ENCODE data around the gene LILRB5. TPM values are rescaled to one million over a fixed set of nuclear protein-coding genes. Genes with fewer than 3 reads are reported as not detected.
"Not testable (repeated sequence)": the region's sequence is repeated elsewhere in the genome, so short reads cannot be mapped to it uniquely, and the experiment has no call there.

Gene LILRB5
- total and polyA plus RNA-seq, 4 experiments from 2014 or later, result 0.47 to 0.52 TPM; not detected in 2

GRCh38 chr19:54275951-54276350 is 18.9 kb upstream of the LILRB5 start:
- H3K9me3 Mint-ChIP-seq, result peaks cover 0 to 2% (median 0%) of the 10 kb centered on the region in 8 donors
- H3K27ac Mint-ChIP-seq, result no peak overlapping the region
- Histone ChIP-seq H3K27me3 (ENCODE audit: insufficient read depth, low read length) (no peaks in the 10 kb centered on the region), H3K4me1 (ENCODE audit: insufficient read depth, low read length) (no peaks in the 10 kb centered on the region), H3K36me3 (ENCODE audit: insufficient read depth, low read length) (no peaks in the 10 kb centered on the region), H3K4me3 (ENCODE audit: low read length in 2 of 2) (no peak overlapping the region), H3K27ac (ENCODE audit: low read depth, low read length) (no peak overlapping the region), H3K9me3 (ENCODE audit: control insufficient read depth in 1 of 2, low read length in 2 of 2) (no peaks in the 10 kb centered on the region)
- peaks cover 21 to 26% of the 10 kb centered on the region in 2 donors for H3K27me3 Mint-ChIP-seq
- POLR2A ChIA-PET (ENCODE audit: partially characterized antibody), result no interaction called here
- CTCF ChIA-PET (ENCODE audit: partially characterized antibody), result no interaction called here
- no peak for DNase-seq
- no peak overlapping the region for H3K4me3 Mint-ChIP-seq
- no peaks in the 10 kb centered on the region for H3K4me1 Mint-ChIP-seq
- no peaks in the 10 kb centered on the region for H3K36me3 Mint-ChIP-seq
- intact Hi-C loops (cut with micrococcal nuclease), result no loop called here

- POLR2A ChIA-PET (ENCODE audit: partially characterized antibody); H3K4me3 ChIP-seq (ENCODE audit: low read length in 2 of 2); H3K27ac ChIP-seq (ENCODE audit: low read depth, low read length); H3K9me3 Mint-ChIP-seq; CTCF ChIA-PET (ENCODE audit: partially characterized antibody); H3K36me3 ChIP-seq (ENCODE audit: insufficient read depth, low read length); H3K27ac Mint-ChIP-seq; DNase-seq; H3K4me3 Mint-ChIP-seq; H3K4me1 Mint-ChIP-seq; H3K4me1 ChIP-seq (ENCODE audit: insufficient read depth, low read length); H3K9me3 ChIP-seq (ENCODE audit: control insufficient read depth in 1 of 2, low read length in 2 of 2); H3K27me3 ChIP-seq (ENCODE audit: insufficient read depth, low read length); intact Hi-C loops (cut with micrococcal nuclease); H3K36me3 Mint-ChIP-seq: not testable (repeated sequence)
- H3K27me3 Mint-ChIP-seq, result peaks cover 18 to 22% of the 10 kb centered on the region in 2 donors
Observed at GRCh38 chr19:54274516-54274915, 17.4 kb upstream of the LILRB5 start.

- no peaks in the 10 kb centered on the region for H3K36me3 ChIP-seq (ENCODE audit: insufficient read depth, low read length)
- CTCF ChIA-PET (ENCODE audit: partially characterized antibody), result no interaction called here
- Mint-ChIP-seq H3K27me3 (peaks cover 15 to 18% of the 10 kb centered on the region in 2 donors), H3K27ac (no peak overlapping the region), H3K36me3 (no peaks in the 10 kb centered on the region), H3K4me1 (no peaks in the 10 kb centered on the region), H3K9me3 (peaks cover 0 to 2% (median 0%) of the 10 kb centered on the region in 8 donors), H3K4me3 (no peak overlapping the region)
- H3K9me3 ChIP-seq (ENCODE audit: control insufficient read depth in 1 of 2, low read length in 2 of 2), result no peaks in the 10 kb centered on the region
- no peaks in the 10 kb centered on the region for H3K4me1 ChIP-seq (ENCODE audit: insufficient read depth, low read length)
- H3K4me3 ChIP-seq (ENCODE audit: low read length in 2 of 2), result no peak overlapping the region
- DNase-seq, result no peak
- H3K27me3 ChIP-seq (ENCODE audit: insufficient read depth, low read length), result no peaks in the 10 kb centered on the region
- POLR2A ChIA-PET (ENCODE audit: partially characterized antibody), result interaction anchor here (0.6 kb wide), 1 partner anchor 157 kb away, joined by 3 read pairs; no protein-coding TSS in a partner anchor
- intact Hi-C loops (cut with micrococcal nuclease), result no loop called here
- no peak overlapping the region for H3K27ac ChIP-seq (ENCODE audit: low read depth, low read length)
Observed at GRCh38 chr19:54273821-54274220, 16.7 kb upstream of the LILRB5 start.

- H3K4me1 ChIP-seq (ENCODE audit: insufficient read depth, low read length); H3K4me1 Mint-ChIP-seq; H3K27ac Mint-ChIP-seq; H3K4me3 Mint-ChIP-seq; H3K36me3 ChIP-seq (ENCODE audit: insufficient read depth, low read length); H3K4me3 ChIP-seq (ENCODE audit: low read length in 2 of 2); H3K27ac ChIP-seq (ENCODE audit: low read depth, low read length); H3K9me3 ChIP-seq (ENCODE audit: control insufficient read depth in 1 of 2, low read length in 2 of 2); DNase-seq; intact Hi-C loops (cut with micrococcal nuclease); H3K9me3 Mint-ChIP-seq; POLR2A ChIA-PET (ENCODE audit: partially characterized antibody); H3K27me3 ChIP-seq (ENCODE audit: insufficient read depth, low read length); H3K36me3 Mint-ChIP-seq; CTCF ChIA-PET (ENCODE audit: partially characterized antibody): not testable (repeated sequence)
- H3K27me3 Mint-ChIP-seq, result peaks cover 11 to 19% of the 10 kb centered on the region in 2 donors
Observed at GRCh38 chr19:54272181-54272580, 15.1 kb upstream of the LILRB5 start.

- H3K4me1 ChIP-seq (ENCODE audit: insufficient read depth, low read length); H3K9me3 Mint-ChIP-seq; H3K36me3 Mint-ChIP-seq; CTCF ChIA-PET (ENCODE audit: partially characterized antibody); intact Hi-C loops (cut with micrococcal nuclease); H3K4me3 ChIP-seq (ENCODE audit: low read length in 2 of 2); H3K27ac ChIP-seq (ENCODE audit: low read depth, low read length); H3K27me3 ChIP-seq (ENCODE audit: insufficient read depth, low read length); H3K4me3 Mint-ChIP-seq; H3K9me3 ChIP-seq (ENCODE audit: control insufficient read depth in 1 of 2, low read length in 2 of 2); H3K36me3 ChIP-seq (ENCODE audit: insufficient read depth, low read length); DNase-seq; H3K4me1 Mint-ChIP-seq; H3K27ac Mint-ChIP-seq; POLR2A ChIA-PET (ENCODE audit: partially characterized antibody): not testable (repeated sequence)
- peaks cover 11 to 19% of the 10 kb centered on the region in 2 donors for H3K27me3 Mint-ChIP-seq
Observed at GRCh38 chr19:54271587-54271986, 14.5 kb upstream of the LILRB5 start.

GRCh38 chr19:54271106-54271505 is 14.0 kb upstream of the LILRB5 start:
- peaks cover 11 to 18% of the 10 kb centered on the region in 2 donors for H3K27me3 Mint-ChIP-seq
- H3K4me1 Mint-ChIP-seq, result no peaks in the 10 kb centered on the region
- H3K36me3 ChIP-seq (ENCODE audit: insufficient read depth, low read length), result no peaks in the 10 kb centered on the region
- no peak overlapping the region for H3K27ac ChIP-seq (ENCODE audit: low read depth, low read length)
- intact Hi-C loops (cut with micrococcal nuclease), result no loop called here
- no peaks in the 10 kb centered on the region for H3K36me3 Mint-ChIP-seq
- no peak overlapping the region for H3K4me3 ChIP-seq (ENCODE audit: low read length in 2 of 2)
- no peaks in the 10 kb centered on the region for H3K9me3 ChIP-seq (ENCODE audit: control insufficient read depth in 1 of 2, low read length in 2 of 2)
- no peak for DNase-seq
- POLR2A ChIA-PET (ENCODE audit: partially characterized antibody), result no interaction called here
- H3K9me3 Mint-ChIP-seq, result peaks cover 0 to 2% (median 0%) of the 10 kb centered on the region in 8 donors
- H3K27me3 ChIP-seq (ENCODE audit: insufficient read depth, low read length), result no peaks in the 10 kb centered on the region
- no peaks in the 10 kb centered on the region for H3K4me1 ChIP-seq (ENCODE audit: insufficient read depth, low read length)
- no peak overlapping the region for H3K27ac Mint-ChIP-seq
- H3K4me3 Mint-ChIP-seq, result no peak overlapping the region
- CTCF ChIA-PET (ENCODE audit: partially characterized antibody), result no interaction called here

GRCh38 chr19:54268936-54269335 is 11.9 kb upstream of the LILRB5 start:
- Histone ChIP-seq H3K27me3 (ENCODE audit: insufficient read depth, low read length) (no peaks in the 10 kb centered on the region), H3K4me3 (ENCODE audit: low read length in 2 of 2) (no peak overlapping the region), H3K9me3 (ENCODE audit: control insufficient read depth in 1 of 2, low read length in 2 of 2) (no peaks in the 10 kb centered on the region), H3K36me3 (ENCODE audit: insufficient read depth, low read length) (no peaks in the 10 kb centered on the region), H3K4me1 (ENCODE audit: insufficient read depth, low read length) (no peaks in the 10 kb centered on the region), H3K27ac (ENCODE audit: low read depth, low read length) (no peak overlapping the region)
- ChIA-PET CTCF (ENCODE audit: partially characterized antibody) (interaction anchor here (7.5 kb wide), 1 partner anchor 100 kb away, joined by 115 read pairs; no protein-coding TSS in a partner anchor), POLR2A (ENCODE audit: partially characterized antibody) (no interaction called here)
- intact Hi-C loops (cut with micrococcal nuclease), result loop anchor here (10.0 kb wide), 1 partner anchor 494 kb away; no protein-coding TSS in a partner anchor
- DNase-seq, result no peak
- Mint-ChIP-seq H3K27ac (no peak overlapping the region), H3K27me3 (peaks cover 10 to 27% of the 10 kb centered on the region in 2 donors), H3K4me3 (no peak overlapping the region), H3K36me3 (no peaks in the 10 kb centered on the region), H3K4me1 (peaks cover 0 to 2% (median 0%) of the 10 kb centered on the region in 4 donors), H3K9me3 (peaks cover 0 to 2% (median 0%) of the 10 kb centered on the region in 8 donors)

Measured in CD4-positive, alpha-beta memory T cell (primary cell).